ENCODE data around the gene TMC8. TPM values are rescaled to one million over a fixed set of nuclear protein-coding genes. Genes with fewer than 3 reads are reported as not detected.

The TMC8 gene
- total RNA-seq, 1 donor from 2014 or later = 26.6 TPM

GRCh38 chr17:78179372-78179771 lies 48.8 kb downstream of the TMC8 start:
- intact Hi-C loops (cut with DNase I) = loop anchor here (10.0 kb wide), 1 partner anchor 65 kb away; no protein-coding TSS in a partner anchor
- Histone ChIP-seq H3K4me1 (peaks cover 47% of the 10 kb centered on the region), H3K36me3 (no peaks in the 10 kb centered on the region), H3K27me3 (no peaks in the 10 kb centered on the region), H3K27ac (peak overlapping the region; percentile 53), H3K4me3 (no peak overlapping the region), H3K9me3 (no peaks in the 10 kb centered on the region)
- TF ChIP-seq CTCF (IDR thresholded peaks at IDR 0.05) = no peak
- peak; percentile 83 for DNase-seq
- ATAC-seq = peak; percentile 56

GRCh38 chr17:78180083-78180482 lies 49.5 kb downstream of the TMC8 start:
- Histone ChIP-seq H3K36me3 (no peaks in the 10 kb centered on the region), H3K27me3 (no peaks in the 10 kb centered on the region), H3K4me1 (peaks cover 40% of the 10 kb centered on the region), H3K9me3 (no peaks in the 10 kb centered on the region), H3K4me3 (peak overlapping the region; percentile 4), H3K27ac (peak overlapping the region; percentile 53)
- ATAC-seq = no peak
- no peak for DNase-seq
- TF ChIP-seq CTCF (IDR thresholded peaks at IDR 0.05) = no peak
- intact Hi-C loops (cut with DNase I) = no loop called here

GRCh38 chr17:78180508-78180907 lies 49.9 kb downstream of the TMC8 start:
- H3K9me3 ChIP-seq = no peaks in the 10 kb centered on the region
- H3K27ac ChIP-seq = peak overlapping the region; percentile 53
- peaks cover 35% of the 10 kb centered on the region for H3K4me1 ChIP-seq
- ATAC-seq (no peak), DNase-seq (no peak)
- TF ChIP-seq CTCF (IDR thresholded peaks at IDR 0.05) = no peak
- H3K36me3 ChIP-seq = no peaks in the 10 kb centered on the region
- peak overlapping the region; percentile 4 for H3K4me3 ChIP-seq
- intact Hi-C loops (cut with DNase I) = no loop called here
- H3K27me3 ChIP-seq = no peaks in the 10 kb centered on the region

DNA sequence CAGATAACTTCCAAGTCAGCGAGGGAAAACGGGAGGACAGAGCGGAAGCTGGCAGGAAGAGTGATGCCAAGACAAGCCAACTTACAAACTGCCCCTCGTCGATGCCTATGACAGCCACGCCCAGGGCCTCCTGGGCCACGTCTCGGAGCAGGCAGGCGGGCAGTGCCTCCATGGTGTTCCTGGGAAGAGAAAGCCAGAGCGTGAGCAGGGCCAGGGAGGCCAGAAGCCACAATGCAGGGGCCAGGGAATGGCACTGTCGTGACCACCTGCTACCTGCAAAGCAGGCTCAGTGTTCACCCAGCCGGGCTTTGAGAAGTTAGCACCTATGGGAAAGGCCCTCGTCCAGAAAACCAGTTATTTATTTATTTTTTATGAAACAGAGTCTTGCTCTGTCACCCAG lies 51.9 kb downstream of the TMC8 start:
- no peaks in the 10 kb centered on the region for H3K36me3 ChIP-seq
- intact Hi-C loops (cut with DNase I) = no loop called here
- DNase-seq (no peak), ATAC-seq (no peak)
- no peak overlapping the region for H3K27ac ChIP-seq
- no peaks in the 10 kb centered on the region for H3K27me3 ChIP-seq
- no peak overlapping the region for H3K4me3 ChIP-seq
- peaks cover 25% of the 10 kb centered on the region for H3K4me1 ChIP-seq
- no peaks in the 10 kb centered on the region for H3K9me3 ChIP-seq
- TF ChIP-seq CTCF (IDR thresholded peaks at IDR 0.05) = no peak

- no peak for TF ChIP-seq CTCF (IDR thresholded peaks at IDR 0.05)
- no peaks in the 10 kb centered on the region for H3K9me3 ChIP-seq
- peaks cover 28% of the 10 kb centered on the region for H3K4me1 ChIP-seq
- no peak overlapping the region for H3K27ac ChIP-seq
- ATAC-seq (no peak), DNase-seq (no peak)
- intact Hi-C loops (cut with DNase I) = no loop called here
- H3K4me3 ChIP-seq = no peak overlapping the region
- H3K27me3 ChIP-seq = no peaks in the 10 kb centered on the region
- no peaks in the 10 kb centered on the region for H3K36me3 ChIP-seq
These were observed 53.3 kb downstream of the TMC8 start for GRCh38 chr17:78183916-78184315.

GRCh38 chr17:78184351-78184750 lies 53.8 kb downstream of the TMC8 start:
- intact Hi-C loops (cut with DNase I) = no loop called here
- H3K4me3 ChIP-seq = no peak overlapping the region
- H3K27me3 ChIP-seq = no peaks in the 10 kb centered on the region
- H3K4me1 ChIP-seq = peaks cover 24% of the 10 kb centered on the region
- DNase-seq (no peak), ATAC-seq (no peak)
- H3K9me3 ChIP-seq = no peaks in the 10 kb centered on the region
- no peaks in the 10 kb centered on the region for H3K36me3 ChIP-seq
- no peak for TF ChIP-seq CTCF (IDR thresholded peaks at IDR 0.05)
- H3K27ac ChIP-seq = no peak overlapping the region
